Stimulated activated CD8-positive, alpha-beta memory T cell treated with anti-CD3 and anti-CD28 coated beads, Interleukin-7, amount 100 ng/mL, for 4 hours (primary cell): ENCODE measurements around the gene WRAP73.
A peak's percentile ranks its signal among the peaks of the same experiment; 100 is the strongest.

Source experiments
- DNase-seq, 2 donors: peaks; one replicate each; pipeline ENCODE4 v3.0.0-alpha.2; 2020; ENCODE audit warnings: low read depth in 2 of 2

Gene WRAP73

GRCh38 chr1:3611170-3612019 lies 38.5 kb downstream of the WRAP73 start, which contains the start of gene MEGF6:
Gene MEGF6 (minus strand): TSS chr1:3611508. CDS start chr1:3611268, 240 bp downstream.
- peak; percentile 29 to 66 for DNase-seq

- DNase-seq: no peak
Measured at GRCh38 chr1:3610527-3611169, 39.3 kb downstream of the WRAP73 start.

GRCh38 chr1:3609769-3610526 lies 40.0 kb downstream of the WRAP73 start:
- DNase-seq: no peak

GRCh38 chr1:3609016-3609768 lies 40.7 kb downstream of the WRAP73 start:
- no peak for DNase-seq

GRCh38 chr1:3608154-3608553 lies 41.7 kb downstream of the WRAP73 start:
- DNase-seq: no peak

- DNase-seq: no peak
Measured at GRCh38 chr1:3607703-3608065, 42.2 kb downstream of the WRAP73 start.

GRCh38 chr1:3606779-3607702 lies 42.9 kb downstream of the WRAP73 start:
- DNase-seq: no peak

- no peak for DNase-seq
Measured at GRCh38 chr1:3604997-3605823, 44.7 kb downstream of the WRAP73 start.

- no peak for DNase-seq
Measured at GRCh38 chr1:3604468-3604974, 45.4 kb downstream of the WRAP73 start.

GRCh38 chr1:3603571-3604467 lies 46.1 kb downstream of the WRAP73 start:
- DNase-seq: no peak

- DNase-seq: no peak
Measured at GRCh38 chr1:3603156-3603555, 46.7 kb downstream of the WRAP73 start.

- no peak for DNase-seq
Measured at GRCh38 chr1:3602375-3602774, 47.5 kb downstream of the WRAP73 start.

- no peak for DNase-seq
Measured at GRCh38 chr1:3601743-3602142, 48.2 kb downstream of the WRAP73 start.

GRCh38 chr1:3600354-3600753 lies 49.5 kb downstream of the WRAP73 start:
- no peak for DNase-seq

GRCh38 chr1:3599816-3600215 lies 50.1 kb downstream of the WRAP73 start:
- no peak for DNase-seq

- no peak for DNase-seq
Measured at GRCh38 chr1:3599286-3599811, 50.6 kb downstream of the WRAP73 start.

- no peak for DNase-seq
Measured at GRCh38 chr1:3598522-3599285, 51.2 kb downstream of the WRAP73 start.
